K562 (cell line): ENCODE measurements around the gene PPP1CA. TPM values are rescaled to one million over a fixed set of nuclear protein-coding genes. Genes with fewer than 3 reads are reported as not detected.

Source experiments
- BCOR ChIP-seq: fragments of 450-650 bp; IDR thresholded peaks from 2 replicates; pipeline ENCODE4 v1.6.1; 2016
- CBFB ChIP-seq: sonication (generic); formaldehyde crosslinking; IDR thresholded peaks from 2 replicates; pipeline ENCODE4 v1.4.0; 2020; ENCODE audit warnings: mild to moderate bottlenecking, missing genetic modification reagents
- POLR2G ChIP-seq: fragments of 200-400 bp; formaldehyde crosslinking; IDR thresholded peaks from 2 replicates; pipeline ENCODE4 v1.6.1; 2017; ENCODE audit warnings: low read depth, mild to moderate bottlenecking, antibody characterized with exemption, low read length, moderate library complexity
- ZBTB11 ChIP-seq, 3 experiments: fragments of 200-800 bp in 1 of 3; fragments of 250-450 bp in 1 of 3; fragments of 450-650 bp in 1 of 3; sonication (Bioruptor Pico) in 1 of 3; sonication (Bioruptor generic) in 1 of 3; formaldehyde crosslinking in 1 of 3; IDR thresholded peaks; 2 replicates each; pipeline versions ENCODE4 v1.6.1 to v1.8.0; 2016 to 2022; ENCODE audit warnings: mild to moderate bottlenecking in 2 of 3, missing genetic modification characterization in 2 of 3, missing compliant biosample characterization in 1 of 3, moderate library complexity in 1 of 3
- polyA plus RNA-seq, 8 experiments: library from polyadenylated mRNA; depleted of rRNA in 4 of 8; stranded (reverse) in 5 of 8; unstranded in 3 of 8; fragments of >200 nt; fragmentation: Nextera tagmentation in 2 of 8; fragmentation: Illumina TruSeq in 1 of 8; extraction: Ambion mirVana in 2 of 8; extraction: Trizol in 1 of 8; gene quantifications; 2 replicates each; pipeline versions ENCODE4 v1.2.1 to v1.2.3, GENCODE V29; 2011 to 2014; ENCODE audit warnings: inconsistent platforms in 1 of 8, missing spikeins in 1 of 8
- total RNA-seq, 7 experiments: library from RNA; depleted of rRNA in 6 of 7; stranded (reverse); fragments of >200 nt in 6 of 7; fragmentation: Illumina TruSeq in 2 of 7; extraction: Trizol in 2 of 7; gene quantifications; 2 replicates each; pipeline versions ENCODE4 v1.2.1 to v1.2.3, GENCODE V29; 2011 to 2021; ENCODE audit warnings: low replicate concordance in 1 of 7

PPP1CA gene
- total and polyA plus RNA-seq, 9 of the 15 experiments (the other 6 are each of a cell fraction or from before 2014, with no cell fraction given), result 18.2 to 242 (median 188) TPM

DNA sequence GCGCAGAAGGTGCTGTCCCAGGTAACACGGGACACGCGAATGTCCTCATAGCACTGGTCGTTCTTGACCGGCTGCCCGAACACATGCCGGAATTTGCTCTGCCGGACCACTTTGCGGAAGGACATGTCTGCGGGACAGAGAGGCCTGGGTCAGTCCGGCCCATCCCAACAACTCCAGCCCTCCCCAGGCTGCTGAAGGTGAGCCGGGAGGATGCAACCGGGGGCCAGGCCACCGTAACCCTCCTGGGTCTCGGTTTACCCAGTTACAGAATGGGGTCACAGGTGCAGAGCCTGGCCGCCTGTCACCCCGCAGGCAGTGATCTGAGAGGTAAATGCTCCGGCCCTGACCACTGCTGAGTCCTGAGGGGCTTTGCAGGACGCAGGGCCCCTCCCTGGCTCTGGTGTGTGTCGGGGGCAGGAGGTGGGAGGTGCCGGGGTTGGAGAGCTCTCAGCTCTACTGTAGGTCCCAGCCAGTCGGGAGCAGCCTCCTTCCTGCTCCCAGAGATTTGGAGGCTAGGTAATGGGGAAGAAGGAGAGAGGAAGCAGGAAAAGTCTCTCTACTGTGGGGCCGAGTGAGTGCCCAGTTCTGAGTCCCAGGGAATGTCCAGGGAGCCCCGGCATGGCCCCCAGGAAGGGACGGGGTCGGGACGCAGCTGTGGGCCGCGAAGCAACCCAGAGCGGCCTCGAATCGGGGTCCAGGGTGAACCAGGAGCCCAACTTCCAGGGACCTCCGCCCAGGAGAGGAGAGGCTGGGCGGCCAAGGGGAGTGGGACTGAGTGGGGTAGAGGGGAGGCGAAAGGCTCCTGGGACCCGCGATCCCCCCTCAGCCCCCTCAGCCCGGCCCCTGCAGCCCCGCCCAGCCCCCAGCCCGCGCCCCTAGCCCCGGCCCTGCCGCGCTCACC, 41.1 kb upstream of the PPP1CA start (continued):
- TF ChIP-seq ZBTB11 (CRISPR knock-in tag; IDR thresholded peaks at IDR 0.05) (0 out of 6 replicates have a peak, but pooled peaks of 1 of the 3 experiments have one; percentile 22), CBFB (CRISPR knock-in tag) (0 out of 2 replicates have a peak, but pooled peaks have one; percentile 24), BCOR (peak; percentile 50; the same call in 1 of the 2 replicates), POLR2G (peak; percentile 45)
